Glomerular visceral epithelial cell (primary cell): ENCODE results near the gene NAALADL2.
"Not testable (repeated sequence)": the region's sequence is repeated elsewhere in the genome, so short reads cannot be mapped to it uniquely, and the experiment has no call there.

Experiments used
- DNase-seq: peaks from one replicate; pipeline ENCODE4 v3.0.0-alpha.2; 2016; ENCODE audit errors: extremely low spot score

NAALADL2 gene

DNA sequence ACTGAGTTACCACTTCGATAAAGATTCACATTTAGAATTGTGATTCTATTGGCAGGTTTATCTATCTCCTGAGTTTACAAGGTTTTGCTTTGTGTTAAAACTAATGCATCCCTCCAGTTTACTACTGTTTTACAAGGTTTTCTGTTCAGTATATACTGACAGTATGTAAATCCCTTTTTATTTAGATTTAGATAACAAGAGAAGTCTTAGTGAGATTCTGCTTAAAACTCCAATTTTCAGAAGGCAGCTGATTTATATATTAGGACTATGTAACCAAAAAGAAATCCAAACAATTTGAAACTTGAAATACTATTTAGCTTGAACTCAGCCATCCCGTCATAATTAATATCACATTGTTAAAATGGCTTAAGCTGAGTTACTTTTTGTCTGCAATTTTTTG, 619.2 kb downstream of the NAALADL2 start:
- no peak for DNase-seq

DNA sequence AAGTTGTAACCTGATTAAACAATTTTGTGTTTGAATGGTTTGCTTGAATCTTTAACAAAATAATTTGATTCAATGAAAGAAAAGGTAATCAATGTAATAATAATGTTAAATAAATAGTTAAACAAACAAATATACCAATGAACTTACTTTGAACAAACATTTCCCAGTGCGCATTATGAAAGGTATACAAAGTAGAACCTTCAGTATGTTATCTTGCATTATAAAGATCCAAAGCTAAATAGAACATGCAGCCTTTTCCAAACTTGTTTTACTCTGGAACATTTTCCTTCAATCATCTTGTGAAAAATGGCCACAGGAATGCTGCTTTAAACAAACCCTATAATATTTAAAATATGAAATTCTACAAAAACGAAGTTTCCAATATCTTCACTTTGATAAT, 620.0 kb downstream of the NAALADL2 start:
- DNase-seq: no peak

GRCh38 chr3:175479800-175480199, 620.7 kb downstream of the NAALADL2 start:
- no peak for DNase-seq

GRCh38 chr3:175484666-175485065, 625.5 kb downstream of the NAALADL2 start:
- DNase-seq: no peak

- DNase-seq: no peak
Observed at GRCh38 chr3:175485436-175485835, 626.3 kb downstream of the NAALADL2 start.

- no peak for DNase-seq
Observed at GRCh38 chr3:175486255-175486654, 627.1 kb downstream of the NAALADL2 start.

DNA sequence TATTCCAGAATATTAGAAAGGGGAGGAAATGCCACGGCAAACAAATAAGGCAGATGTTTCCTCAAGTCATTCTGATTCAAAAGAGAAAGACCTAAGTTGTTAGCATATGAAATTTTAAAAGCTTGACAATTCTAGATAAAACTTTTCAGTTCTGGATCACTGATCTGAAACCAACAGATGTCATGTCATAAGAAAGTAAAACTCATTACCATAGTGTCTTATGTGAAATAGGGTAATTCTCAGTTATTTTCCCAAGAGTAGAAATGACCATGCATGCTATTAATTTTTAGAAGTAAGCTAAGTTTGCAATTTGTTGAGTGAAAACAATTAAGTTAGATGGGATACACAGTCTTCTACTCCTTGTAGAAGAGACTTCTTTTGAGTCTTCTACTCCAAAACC, 630.3 kb downstream of the NAALADL2 start:
- DNase-seq: peak; percentile 1

DNA sequence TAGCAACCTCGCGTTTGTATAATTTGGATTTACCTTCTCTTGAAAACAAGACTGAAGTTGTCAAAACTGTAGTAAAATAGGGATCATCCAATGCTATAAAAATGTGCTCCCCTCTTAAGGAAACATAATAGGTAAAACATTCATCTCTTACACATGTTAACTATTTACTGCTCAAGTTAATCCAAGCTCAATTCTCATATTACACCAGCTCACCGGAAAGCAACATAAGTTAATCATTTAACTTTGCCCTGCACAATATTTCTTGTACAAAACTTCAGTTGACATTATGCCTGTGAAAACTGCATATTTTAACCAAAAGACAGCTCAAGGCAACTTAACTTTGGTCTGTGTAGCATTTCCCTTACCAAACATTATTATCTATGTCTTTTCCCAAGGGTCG, 634.2 kb downstream of the NAALADL2 start:
- peak; percentile 30 for DNase-seq

- DNase-seq: no peak
Observed at GRCh38 chr3:175495331-175495730, 636.2 kb downstream of the NAALADL2 start.

GRCh38 chr3:175502155-175502554, 643.0 kb downstream of the NAALADL2 start:
- no peak for DNase-seq

GRCh38 chr3:175511219-175511785, 652.2 kb downstream of the NAALADL2 start:
- DNase-seq: no peak

- no peak for DNase-seq
Observed at GRCh38 chr3:175512700-175513099, 653.6 kb downstream of the NAALADL2 start.

GRCh38 chr3:175518459-175518858, 659.3 kb downstream of the NAALADL2 start:
- DNase-seq: no peak

DNA sequence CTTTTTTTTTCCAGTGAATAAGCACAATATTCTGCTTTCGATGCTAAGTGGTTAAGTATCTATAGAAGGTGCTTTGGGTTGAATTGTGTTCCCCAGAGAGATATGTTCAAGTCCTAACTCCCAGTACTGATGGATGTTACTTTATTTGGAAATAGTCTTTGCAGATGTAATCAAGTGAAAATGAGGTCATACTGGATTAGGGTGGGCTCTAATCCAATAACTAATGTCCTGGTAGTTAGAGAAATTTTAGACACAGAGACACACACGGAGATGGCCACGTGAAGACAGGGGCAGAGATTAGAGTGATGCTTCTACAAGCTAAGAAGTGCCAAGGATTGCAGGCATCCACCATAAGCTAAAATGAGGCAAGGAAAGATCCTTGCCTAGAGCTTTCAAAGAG, 662.3 kb downstream of the NAALADL2 start:
- DNase-seq: no peak

DNA sequence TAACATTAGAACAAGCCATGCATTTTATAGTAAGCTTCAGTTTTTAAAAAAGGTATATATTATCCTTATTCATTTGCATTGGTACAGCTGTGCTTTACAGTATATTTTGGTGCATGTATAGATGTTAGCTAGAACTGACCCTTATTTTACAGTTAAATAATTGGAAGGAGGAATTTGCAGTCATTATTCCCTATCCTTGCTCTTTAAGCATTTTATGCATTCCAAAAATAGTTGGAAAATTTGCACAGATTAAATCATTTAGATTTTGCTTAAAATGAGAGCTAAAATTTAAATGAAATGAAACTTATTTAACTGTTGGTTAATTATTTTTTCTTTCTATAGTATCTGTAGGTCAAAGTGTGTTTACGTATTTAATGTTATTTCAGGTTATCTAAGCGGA, 667.1 kb downstream of the NAALADL2 start:
- no peak for DNase-seq

- peak; percentile 4 for DNase-seq
Observed at GRCh38 chr3:175526609-175527280, 667.6 kb downstream of the NAALADL2 start.

DNA sequence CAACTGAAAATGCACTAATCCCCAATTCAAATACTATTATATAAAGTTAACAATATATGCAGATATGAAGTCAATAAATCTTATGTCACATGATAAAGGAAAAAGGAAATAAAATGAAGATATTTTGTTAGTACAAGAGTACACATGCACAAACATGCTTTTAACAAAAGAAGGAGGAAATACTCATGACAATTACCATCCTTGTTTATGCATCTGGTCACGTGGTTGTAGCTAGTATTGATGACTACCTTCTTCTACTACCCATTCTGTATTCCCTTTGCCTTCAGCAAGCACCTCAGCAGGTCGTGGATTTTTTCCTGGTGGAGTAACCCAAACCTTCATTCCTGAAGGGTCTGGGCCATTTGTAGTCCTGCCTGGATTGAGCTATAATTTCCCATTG, 669.6 kb downstream of the NAALADL2 start:
- not testable (repeated sequence) for DNase-seq

DNA sequence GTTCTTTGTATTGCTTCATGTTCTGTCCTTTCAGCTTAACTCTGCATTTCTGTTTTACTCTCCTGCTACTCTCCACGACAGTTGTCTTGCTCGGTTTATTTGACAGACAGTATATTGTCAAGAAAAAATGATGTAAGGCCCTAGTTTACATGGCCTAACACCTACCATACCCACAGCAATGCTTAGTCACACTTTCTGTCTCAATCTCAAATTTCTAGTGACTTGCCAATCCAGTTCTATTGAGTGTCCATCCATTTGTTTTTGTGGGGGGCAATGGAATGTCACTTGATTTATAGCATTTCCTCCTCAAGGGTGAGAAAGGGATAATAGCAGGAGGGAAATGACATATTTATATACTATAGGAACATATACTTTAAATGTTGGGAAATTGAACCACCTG, 676.2 kb downstream of the NAALADL2 start:
- no peak for DNase-seq

DNA sequence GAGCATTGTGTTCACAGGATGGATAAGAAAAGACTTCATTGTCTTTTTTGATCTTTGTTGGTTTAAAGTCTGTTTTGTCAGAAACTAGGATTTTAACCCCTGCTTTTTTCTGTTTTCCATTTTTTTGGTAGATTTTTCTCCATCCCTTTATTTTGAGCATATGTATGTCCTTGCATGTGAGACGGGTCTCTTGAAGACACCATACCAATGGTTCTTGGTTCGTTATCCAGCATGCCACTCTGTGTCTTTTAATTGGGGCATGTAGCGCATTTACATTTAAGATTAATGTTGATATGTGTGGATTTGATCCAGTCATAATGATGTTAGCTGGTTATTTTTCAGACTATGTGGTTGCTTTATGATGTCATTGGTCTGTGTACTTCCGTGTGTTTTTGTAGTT, 687.0 kb downstream of the NAALADL2 start:
- no peak for DNase-seq

DNA sequence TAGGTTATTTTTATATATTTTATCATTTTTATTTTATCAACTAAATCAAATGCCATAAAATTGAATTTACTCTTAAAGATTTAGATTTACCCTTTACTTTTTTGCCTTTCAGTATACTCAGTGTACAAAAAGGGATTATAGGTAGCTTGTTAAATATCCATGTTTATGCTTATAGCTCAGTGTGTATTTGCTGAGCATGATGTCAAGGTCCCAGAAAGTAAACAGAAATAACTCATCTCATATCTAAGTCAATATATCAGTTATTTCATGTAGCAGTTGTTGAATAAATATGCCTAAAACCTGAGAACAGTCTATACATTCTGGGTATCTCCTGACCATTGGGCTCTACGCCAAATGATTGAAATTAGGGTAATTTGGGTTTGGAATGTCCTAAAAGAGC, 693.8 kb downstream of the NAALADL2 start:
- no peak for DNase-seq

DNA sequence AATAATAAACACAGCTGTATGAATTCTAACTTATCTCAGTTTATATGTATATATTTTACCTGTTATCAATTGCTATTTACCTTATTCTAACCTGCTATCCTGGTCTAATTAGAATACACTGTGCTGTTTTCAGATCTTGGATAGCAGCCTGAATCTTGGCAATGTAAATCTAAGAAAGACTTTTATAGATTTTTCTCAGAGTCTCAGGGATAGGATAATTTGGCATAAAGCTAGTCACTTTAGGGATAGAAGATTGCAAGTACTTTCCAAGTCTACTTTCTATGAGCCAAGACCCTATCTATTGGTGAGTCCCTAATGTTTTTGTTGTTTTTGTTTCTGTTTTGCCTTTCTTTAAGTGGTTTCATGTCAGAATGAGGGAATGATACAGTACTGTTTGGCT, 695.7 kb downstream of the NAALADL2 start:
- DNase-seq: no peak

DNA sequence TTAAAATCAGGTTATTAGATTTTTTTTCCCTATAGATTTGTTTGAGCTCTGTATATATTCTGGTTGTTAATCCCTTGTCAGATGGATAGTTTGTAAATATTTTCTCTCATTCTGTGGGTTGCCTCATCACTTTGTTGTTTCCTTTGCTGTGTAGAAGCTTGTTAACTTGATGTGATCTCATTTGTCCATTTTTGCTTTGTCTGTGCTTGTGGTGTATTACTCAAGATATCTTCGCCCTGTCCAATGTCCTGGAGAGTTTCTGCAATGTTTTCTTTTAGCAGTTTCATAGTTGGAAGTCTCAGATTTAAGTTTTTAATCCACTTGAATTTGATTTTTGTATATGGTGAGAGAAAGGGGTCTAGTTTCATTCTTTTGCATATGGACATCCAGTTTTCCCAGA, 699.1 kb downstream of the NAALADL2 start:
- DNase-seq: no peak

- DNase-seq: no peak
Observed at GRCh38 chr3:175564363-175564762, 705.2 kb downstream of the NAALADL2 start.

DNA sequence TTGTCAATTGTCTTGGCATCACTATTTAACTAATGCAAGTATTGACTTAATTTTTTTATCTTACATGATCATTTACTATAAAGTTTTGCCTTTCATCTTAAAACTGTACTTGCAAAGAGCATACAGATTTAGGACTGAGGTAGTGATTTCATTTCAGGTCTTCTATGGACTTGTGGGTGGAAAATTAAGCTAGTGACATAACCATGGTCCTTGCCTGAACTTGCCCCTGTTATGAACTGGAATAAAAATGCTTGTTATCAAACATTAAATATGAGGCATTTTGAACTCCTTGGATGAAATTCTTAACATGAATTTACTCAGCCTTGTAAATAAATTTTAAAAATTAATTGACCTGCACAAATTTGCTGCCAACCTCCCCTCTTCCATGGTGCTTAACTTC, 712.0 kb downstream of the NAALADL2 start:
- DNase-seq: no peak
